Progenitor cell of endocrine pancreas (in vitro differentiated cells): Measurements from ENCODE around the gene C1RL. TPM values are rescaled to one million over a fixed set of nuclear protein-coding genes. Genes with fewer than 3 reads are reported as not detected.

ENCODE experiments used
- DNase-seq: peaks from one replicate; pipeline ENCODE4 v3.0.0; 2021; ENCODE audit warnings: low spot score; ENCODE audit not compliant: unreplicated experiment
- H3K27ac Mint-ChIP-seq: 2 replicates; pipeline ENCODE4 v1.8.0; 2021; ENCODE audit warnings: mild to moderate bottlenecking, moderate library complexity, mixed read lengths
- H3K27me3 Mint-ChIP-seq: 2 replicates; pipeline ENCODE4 v1.8.0; 2021; ENCODE audit warnings: mixed read lengths
- H3K36me3 Mint-ChIP-seq: 2 replicates; pipeline ENCODE4 v1.8.0; 2022; ENCODE audit warnings: mixed read lengths; ENCODE audit not compliant: insufficient read depth
- H3K4me1 Mint-ChIP-seq: 2 replicates; pipeline ENCODE4 v1.8.0; 2021; ENCODE audit warnings: low read depth, mixed read lengths
- H3K4me3 Mint-ChIP-seq: 2 replicates; pipeline ENCODE4 v1.8.0; 2021; ENCODE audit warnings: low read depth, mild to moderate bottlenecking, moderate library complexity, mixed read lengths
- H3K9me3 Mint-ChIP-seq: 2 replicates; pipeline ENCODE4 v1.8.0; 2021; ENCODE audit warnings: low read depth, mixed read lengths
- total RNA-seq: library from RNA; stranded (reverse); gene quantifications from 2 replicates; pipeline ENCODE4 v1.2.1, GENCODE V29; 2021
- TF ChIP-seq, protein P1 (sequence below): fragments of 200-600 bp; sonication (generic); IDR thresholded peaks from one replicate; pipeline ENCODE4 v1.5.0; 2021; ENCODE audit warnings: antibody characterized with exemption, mild to moderate bottlenecking; ENCODE audit not compliant: unreplicated experiment

C1RL gene
- total RNA-seq, 1 donor from 2014 or later: 95.9 TPM

- Mint-ChIP-seq H3K4me1 (no peaks in the 10 kb centered on the region), H3K4me3 (no peak overlapping the region), H3K27me3 (no peaks in the 10 kb centered on the region), H3K9me3 (no peaks in the 10 kb centered on the region), H3K27ac (no peak overlapping the region), H3K36me3 (peaks cover 5% of the 10 kb centered on the region)
- DNase-seq: no peak
- TF ChIP-seq, protein P1, sequence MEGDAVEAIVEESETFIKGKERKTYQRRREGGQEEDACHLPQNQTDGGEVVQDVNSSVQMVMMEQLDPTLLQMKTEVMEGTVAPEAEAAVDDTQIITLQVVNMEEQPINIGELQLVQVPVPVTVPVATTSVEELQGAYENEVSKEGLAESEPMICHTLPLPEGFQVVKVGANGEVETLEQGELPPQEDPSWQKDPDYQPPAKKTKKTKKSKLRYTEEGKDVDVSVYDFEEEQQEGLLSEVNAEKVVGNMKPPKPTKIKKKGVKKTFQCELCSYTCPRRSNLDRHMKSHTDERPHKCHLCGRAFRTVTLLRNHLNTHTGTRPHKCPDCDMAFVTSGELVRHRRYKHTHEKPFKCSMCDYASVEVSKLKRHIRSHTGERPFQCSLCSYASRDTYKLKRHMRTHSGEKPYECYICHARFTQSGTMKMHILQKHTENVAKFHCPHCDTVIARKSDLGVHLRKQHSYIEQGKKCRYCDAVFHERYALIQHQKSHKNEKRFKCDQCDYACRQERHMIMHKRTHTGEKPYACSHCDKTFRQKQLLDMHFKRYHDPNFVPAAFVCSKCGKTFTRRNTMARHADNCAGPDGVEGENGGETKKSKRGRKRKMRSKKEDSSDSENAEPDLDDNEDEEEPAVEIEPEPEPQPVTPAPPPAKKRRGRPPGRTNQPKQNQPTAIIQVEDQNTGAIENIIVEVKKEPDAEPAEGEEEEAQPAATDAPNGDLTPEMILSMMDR: no peak
Observed at GRCh38 chr12:7116196-7116595, 7.2 kb upstream of the C1RL start.

DNA sequence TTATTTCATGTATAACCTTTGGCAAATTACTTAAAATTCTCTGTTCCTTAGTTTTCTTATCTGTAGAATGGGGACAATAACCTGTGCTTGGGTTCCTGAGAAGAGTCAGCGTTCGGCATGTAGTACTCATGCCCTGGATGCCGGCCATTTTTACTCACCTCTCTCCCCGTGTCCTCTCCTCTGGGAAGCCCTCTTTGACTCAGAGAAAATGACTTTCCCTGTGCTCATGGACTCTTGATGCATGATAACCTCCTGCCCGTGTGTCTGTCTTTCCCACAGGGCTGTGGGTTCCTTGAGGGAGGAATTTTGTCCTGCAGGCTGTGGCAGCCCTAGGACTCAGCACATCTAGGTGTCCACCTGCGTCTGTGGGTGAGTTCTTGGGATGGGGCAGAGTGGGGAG, 5.8 kb upstream of the C1RL start:
- Mint-ChIP-seq H3K36me3 (peaks cover 5% of the 10 kb centered on the region), H3K4me3 (no peak overlapping the region), H3K27me3 (no peaks in the 10 kb centered on the region), H3K4me1 (no peaks in the 10 kb centered on the region), H3K27ac (no peak overlapping the region), H3K9me3 (no peaks in the 10 kb centered on the region)
- DNase-seq: no peak
- TF ChIP-seq, protein P1: no peak

DNA sequence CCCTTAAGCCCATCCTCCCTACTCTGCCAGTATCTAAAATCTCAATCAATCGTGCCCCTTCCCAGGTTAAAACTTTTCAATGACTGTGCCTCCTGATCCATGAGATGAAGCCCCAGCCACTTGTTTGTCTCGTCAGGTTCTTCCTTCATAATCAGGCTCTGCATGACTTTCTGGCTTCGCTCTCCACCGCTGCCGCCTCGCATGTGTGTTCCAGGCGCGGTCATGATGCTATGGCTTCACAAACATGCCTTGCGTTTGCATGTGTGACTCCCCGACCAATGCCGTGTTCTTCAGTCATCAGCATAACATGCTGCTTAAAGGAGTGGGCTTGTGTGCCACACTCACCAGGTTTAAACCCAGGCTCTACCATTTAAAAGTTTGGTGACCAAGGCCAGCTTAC, 5.0 kb upstream of the C1RL start:
- Mint-ChIP-seq H3K27ac (no peak overlapping the region), H3K27me3 (no peaks in the 10 kb centered on the region), H3K36me3 (peaks cover 5% of the 10 kb centered on the region), H3K9me3 (no peaks in the 10 kb centered on the region), H3K4me1 (peaks cover 2% of the 10 kb centered on the region), H3K4me3 (no peak overlapping the region)
- TF ChIP-seq, protein P1: no peak
- no peak for DNase-seq

- peak overlapping the region; percentile 5 for H3K27ac Mint-ChIP-seq
- DNase-seq: no peak
- H3K27me3 Mint-ChIP-seq: no peaks in the 10 kb centered on the region
- peaks cover 3% of the 10 kb centered on the region for H3K4me1 Mint-ChIP-seq
- TF ChIP-seq, protein P1: peak; percentile 96
- H3K4me3 Mint-ChIP-seq: no peak overlapping the region
- H3K9me3 Mint-ChIP-seq: no peaks in the 10 kb centered on the region
- peaks cover 3% of the 10 kb centered on the region for H3K36me3 Mint-ChIP-seq
Observed at GRCh38 chr12:7113389-7113871, 4.4 kb upstream of the C1RL start.

GRCh38 chr12:7112041-7112440, 3.0 kb upstream of the C1RL start:
- H3K27me3 Mint-ChIP-seq: no peaks in the 10 kb centered on the region
- no peak for DNase-seq
- peaks cover 9% of the 10 kb centered on the region for H3K4me1 Mint-ChIP-seq
- TF ChIP-seq, protein P1: no peak
- H3K36me3 Mint-ChIP-seq: peaks cover 7% of the 10 kb centered on the region
- H3K27ac Mint-ChIP-seq: no peak overlapping the region
- no peak overlapping the region for H3K4me3 Mint-ChIP-seq
- no peaks in the 10 kb centered on the region for H3K9me3 Mint-ChIP-seq
